ENCODE data around the gene ALKBH4.

Gene ALKBH4

DNA sequence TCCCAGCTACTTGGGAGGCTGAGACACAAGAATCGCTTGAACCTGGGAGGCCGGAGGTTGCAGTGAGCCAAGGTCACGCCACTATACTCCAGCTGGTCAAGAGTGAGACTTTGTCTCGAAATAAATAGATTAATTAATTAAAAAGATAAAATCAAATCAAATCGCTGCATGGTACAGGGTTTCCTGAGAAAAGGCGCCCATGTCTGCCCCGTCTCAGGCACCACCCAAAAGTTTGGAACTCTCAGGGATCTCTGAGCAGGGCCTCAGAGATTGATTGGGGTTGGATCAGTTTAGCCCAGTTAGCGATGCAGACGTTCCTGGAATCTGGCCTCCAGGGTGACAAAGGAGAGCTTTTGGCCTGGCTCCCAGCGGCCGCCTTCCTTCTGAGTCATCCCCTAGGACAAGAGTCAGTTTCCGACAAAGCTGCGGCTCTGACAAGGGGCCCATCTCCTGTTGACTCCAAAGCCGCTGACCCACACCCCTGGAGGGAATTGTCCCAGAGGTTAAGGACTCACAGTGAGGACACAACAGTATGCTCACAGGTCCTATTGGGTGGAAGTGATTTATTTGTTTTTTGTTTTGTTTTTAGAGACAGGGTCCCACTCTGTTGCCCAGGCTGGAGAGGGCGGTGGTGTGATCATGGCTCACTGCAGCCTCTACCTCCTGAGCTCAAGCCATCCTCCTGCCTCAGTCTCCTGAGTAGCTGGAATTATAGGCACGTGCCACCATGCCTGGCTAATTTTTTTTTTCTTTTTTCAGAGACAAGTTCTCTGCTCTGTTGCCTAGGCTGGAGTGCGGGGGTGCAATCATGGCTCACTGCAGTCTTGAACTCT is 24.5 kb downstream of the ALKBH4 start:
- peak; percentile 55 for TF ChIP-seq TEAD4 (IDR thresholded peaks at IDR 0.05)
- TF ChIP-seq RAD21 (IDR thresholded peaks at IDR 0.05; ENCODE audit: low read depth) = no peak
- no peak for TF ChIP-seq CEBPB (IDR thresholded peaks at IDR 0.05)
- no peak for TF ChIP-seq EP300 (IDR thresholded peaks at IDR 0.05; ENCODE audit: borderline replicate concordance)
- no peak for TF ChIP-seq MAX (IDR thresholded peaks at IDR 0.05)
- TF ChIP-seq EGR1 (IDR thresholded peaks at IDR 0.05) = no peak
- no peak for TF ChIP-seq TAF1 (IDR thresholded peaks at IDR 0.05; ENCODE audit: low read depth)
- no peak for TF ChIP-seq CREB1 (IDR thresholded peaks at IDR 0.05; ENCODE audit: low read depth)
- TF ChIP-seq, protein P1, sequence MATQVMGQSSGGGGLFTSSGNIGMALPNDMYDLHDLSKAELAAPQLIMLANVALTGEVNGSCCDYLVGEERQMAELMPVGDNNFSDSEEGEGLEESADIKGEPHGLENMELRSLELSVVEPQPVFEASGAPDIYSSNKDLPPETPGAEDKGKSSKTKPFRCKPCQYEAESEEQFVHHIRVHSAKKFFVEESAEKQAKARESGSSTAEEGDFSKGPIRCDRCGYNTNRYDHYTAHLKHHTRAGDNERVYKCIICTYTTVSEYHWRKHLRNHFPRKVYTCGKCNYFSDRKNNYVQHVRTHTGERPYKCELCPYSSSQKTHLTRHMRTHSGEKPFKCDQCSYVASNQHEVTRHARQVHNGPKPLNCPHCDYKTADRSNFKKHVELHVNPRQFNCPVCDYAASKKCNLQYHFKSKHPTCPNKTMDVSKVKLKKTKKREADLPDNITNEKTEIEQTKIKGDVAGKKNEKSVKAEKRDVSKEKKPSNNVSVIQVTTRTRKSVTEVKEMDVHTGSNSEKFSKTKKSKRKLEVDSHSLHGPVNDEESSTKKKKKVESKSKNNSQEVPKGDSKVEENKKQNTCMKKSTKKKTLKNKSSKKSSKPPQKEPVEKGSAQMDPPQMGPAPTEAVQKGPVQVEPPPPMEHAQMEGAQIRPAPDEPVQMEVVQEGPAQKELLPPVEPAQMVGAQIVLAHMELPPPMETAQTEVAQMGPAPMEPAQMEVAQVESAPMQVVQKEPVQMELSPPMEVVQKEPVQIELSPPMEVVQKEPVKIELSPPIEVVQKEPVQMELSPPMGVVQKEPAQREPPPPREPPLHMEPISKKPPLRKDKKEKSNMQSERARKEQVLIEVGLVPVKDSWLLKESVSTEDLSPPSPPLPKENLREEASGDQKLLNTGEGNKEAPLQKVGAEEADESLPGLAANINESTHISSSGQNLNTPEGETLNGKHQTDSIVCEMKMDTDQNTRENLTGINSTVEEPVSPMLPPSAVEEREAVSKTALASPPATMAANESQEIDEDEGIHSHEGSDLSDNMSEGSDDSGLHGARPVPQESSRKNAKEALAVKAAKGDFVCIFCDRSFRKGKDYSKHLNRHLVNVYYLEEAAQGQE (IDR thresholded peaks at IDR 0.05; ENCODE audit: low read depth) = no peak
- no peak for TF ChIP-seq ZBTB7A (IDR thresholded peaks at IDR 0.05; ENCODE audit: low read depth)
- no peak for TF ChIP-seq FOXM1 (IDR thresholded peaks at IDR 0.05; ENCODE audit: borderline replicate concordance, low read depth)
- TF ChIP-seq TCF12 (IDR thresholded peaks at IDR 0.05; ENCODE audit: low read depth) = peak; percentile 32; the same call in 1 of the 2 replicates
- no peak for TF ChIP-seq YY1 (IDR thresholded peaks at IDR 0.05; ENCODE audit: low read depth)
- TF ChIP-seq NFIC (IDR thresholded peaks at IDR 0.05) = peak; percentile 72

DNA sequence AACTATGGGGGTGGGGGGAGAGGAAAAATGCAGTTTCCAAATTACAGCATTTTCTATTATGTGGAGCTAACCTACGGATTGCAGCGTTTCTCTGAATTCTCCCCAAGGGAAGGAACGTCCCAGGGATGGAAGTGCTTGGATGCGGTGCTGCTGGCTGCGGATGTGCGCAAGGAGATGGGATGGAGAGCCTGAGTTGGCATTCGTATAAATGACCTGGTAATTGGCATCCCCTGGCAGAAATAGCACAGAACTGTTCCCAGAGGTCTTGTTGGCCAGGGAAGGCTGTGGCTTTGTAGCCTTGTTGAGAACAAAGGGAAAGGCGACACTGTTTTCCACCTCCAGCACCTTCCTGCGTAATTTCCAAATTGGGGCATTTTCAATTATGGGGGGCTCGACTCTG is 28.5 kb downstream of the ALKBH4 start:
- no peak for TF ChIP-seq NFIC (IDR thresholded peaks at IDR 0.05)
- TF ChIP-seq FOXM1 (IDR thresholded peaks at IDR 0.05; ENCODE audit: borderline replicate concordance, low read depth) = no peak
- no peak for TF ChIP-seq RAD21 (IDR thresholded peaks at IDR 0.05; ENCODE audit: low read depth)
- no peak for TF ChIP-seq TCF12 (IDR thresholded peaks at IDR 0.05; ENCODE audit: low read depth)
- no peak for TF ChIP-seq CEBPB (IDR thresholded peaks at IDR 0.05)
- no peak for TF ChIP-seq EGR1 (IDR thresholded peaks at IDR 0.05)
- no peak for TF ChIP-seq ZBTB7A (IDR thresholded peaks at IDR 0.05; ENCODE audit: low read depth)
- no peak for TF ChIP-seq YY1 (IDR thresholded peaks at IDR 0.05; ENCODE audit: low read depth)
- no peak for TF ChIP-seq USF1 (IDR thresholded peaks at IDR 0.05)
- TF ChIP-seq, protein P1 (IDR thresholded peaks at IDR 0.05; ENCODE audit: low read depth) = no peak
- TF ChIP-seq TAF1 (IDR thresholded peaks at IDR 0.05; ENCODE audit: low read depth) = no peak
- TF ChIP-seq EP300 (IDR thresholded peaks at IDR 0.05; ENCODE audit: borderline replicate concordance) = no peak
- TF ChIP-seq CREB1 (IDR thresholded peaks at IDR 0.05; ENCODE audit: low read depth) = no peak
- TF ChIP-seq MAX (IDR thresholded peaks at IDR 0.05) = no peak
- no peak for TF ChIP-seq TEAD4 (IDR thresholded peaks at IDR 0.05)

- no peak for TF ChIP-seq RAD21 (IDR thresholded peaks at IDR 0.05; ENCODE audit: low read depth)
Observed at GRCh38 chr7:102434039-102434486, 30.6 kb downstream of the ALKBH4 start.

DNA sequence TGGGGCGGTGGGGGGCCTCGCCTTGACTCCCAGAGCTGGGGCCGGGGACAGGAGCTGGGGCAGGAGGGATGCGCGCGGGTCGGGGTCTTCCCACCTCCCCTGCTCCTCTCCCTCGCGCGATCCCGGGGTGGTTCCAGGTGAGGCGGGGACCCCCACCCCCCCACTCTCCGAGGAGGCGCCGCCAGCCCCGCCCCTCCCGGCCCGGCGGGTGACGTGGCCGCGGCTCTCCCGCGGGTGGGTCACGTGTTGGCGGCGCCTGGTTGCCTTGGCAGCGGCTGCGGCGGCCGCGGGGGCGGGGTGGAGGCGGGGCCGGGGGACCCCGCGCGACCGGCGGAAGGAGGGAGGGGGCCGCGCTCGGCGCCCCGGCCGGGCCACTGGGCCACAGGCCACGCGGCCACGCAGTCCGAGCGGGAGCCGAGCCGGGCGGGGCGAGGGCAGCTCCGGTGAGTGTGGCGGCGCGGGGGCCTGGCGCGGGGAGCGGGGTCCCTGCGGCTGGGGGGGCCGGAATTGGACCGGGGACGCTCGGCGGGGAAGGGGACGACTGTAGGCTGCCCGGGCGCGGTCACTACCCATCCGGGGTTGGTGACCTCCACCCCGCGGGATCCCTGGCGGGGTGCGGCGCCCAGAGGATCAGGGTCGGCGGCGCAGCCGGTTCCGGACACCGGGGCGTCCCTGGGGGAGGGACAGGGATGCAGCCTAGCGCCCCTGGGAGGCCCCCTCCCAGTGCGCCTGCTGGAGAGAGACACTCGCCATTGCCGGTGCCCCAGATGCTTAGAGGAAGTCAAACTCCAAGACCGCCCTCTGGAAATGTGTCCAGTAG is 31.2 kb downstream of the ALKBH4 start, which contains the start of gene ORAI2:
TSS of gene ORAI2 (plus strand) at position 357 of the 820 bp plus-strand sequence. CDS start 5,382 bp downstream, outside the sequence.
- TF ChIP-seq ZBTB7A (IDR thresholded peaks at IDR 0.05; ENCODE audit: low read depth) (peak; percentile 95), EGR1 (IDR thresholded peaks at IDR 0.05) (peak; percentile 66), MAX (IDR thresholded peaks at IDR 0.05) (no peak), FOXM1 (IDR thresholded peaks at IDR 0.05; ENCODE audit: borderline replicate concordance, low read depth) (no peak), EP300 (IDR thresholded peaks at IDR 0.05; ENCODE audit: borderline replicate concordance) (no peak), USF1 (IDR thresholded peaks at IDR 0.05) (peak; percentile 94), TCF12 (IDR thresholded peaks at IDR 0.05; ENCODE audit: low read depth) (no peak)
- TF ChIP-seq, protein P1 (IDR thresholded peaks at IDR 0.05; ENCODE audit: low read depth) = no peak

All from Ishikawa (cell line).